Smooth muscle cell (in vitro differentiated cells): ENCODE measurements around the gene GPR61. TPM values are rescaled to one million over a fixed set of nuclear protein-coding genes. Genes with fewer than 3 reads are reported as not detected.

ENCODE experiments used
- DNase-seq: peaks from one replicate; lab custom pipeline; 2025; ENCODE audit not compliant: unreplicated experiment; lab: John Stamatoyannopoulos, UW
- H2AFZ ChIP-seq: fragments of 200-600 bp; sonication (generic); 2 replicates; pipeline ENCODE4 v1.6.0; 2016; ENCODE audit warnings: antibody characterized with exemption, low read depth, mild to moderate bottlenecking
- H3F3A ChIP-seq: fragments of 200-600 bp; sonication (generic); 2 replicates; pipeline ENCODE4 v1.6.0; 2017; ENCODE audit warnings: antibody characterized with exemption, low read depth
- H3K27ac ChIP-seq: fragments of 200-600 bp; sonication (generic); 2 replicates; pipeline ENCODE4 v1.5.1; 2016; ENCODE audit warnings: low read depth, mild to moderate bottlenecking
- H3K27me3 ChIP-seq: fragments of 200-600 bp; sonication (generic); 2 replicates; pipeline ENCODE4 v1.6.1; 2016; ENCODE audit warnings: low read depth, mild to moderate bottlenecking
- H3K36me3 ChIP-seq: fragments of 200-600 bp; sonication (generic); 2 replicates; pipeline ENCODE4 v1.5.1; 2016; ENCODE audit warnings: low read depth
- H3K4me1 ChIP-seq: fragments of 200-600 bp; sonication (generic); 2 replicates; pipeline ENCODE4 v1.5.1; 2016; ENCODE audit warnings: low read depth
- H3K4me2 ChIP-seq: fragments of 200-600 bp; sonication (generic); 2 replicates; pipeline ENCODE4 v1.6.0; 2016; ENCODE audit warnings: mild to moderate bottlenecking
- H3K4me3 ChIP-seq: fragments of 200-600 bp; sonication (generic); 2 replicates; pipeline ENCODE4 v1.5.1; 2016; ENCODE audit warnings: mild to moderate bottlenecking
- H3K79me2 ChIP-seq: fragments of 200-600 bp; sonication (generic); 2 replicates; pipeline ENCODE4 v1.6.0; 2016; ENCODE audit warnings: low read depth, mild to moderate bottlenecking
- H3K9ac ChIP-seq: fragments of 200-600 bp; sonication (generic); 2 replicates; pipeline ENCODE4 v1.6.0; 2016; ENCODE audit warnings: low read depth
- H3K9me3 ChIP-seq: fragments of 200-600 bp; sonication (generic); replicated peaks from 2 replicates; pipeline ENCODE4 v1.5.1; 2016; ENCODE audit warnings: low read depth
- H4K20me1 ChIP-seq: fragments of 200-600 bp; sonication (generic); 2 replicates; pipeline ENCODE4 v1.6.0; 2016; ENCODE audit warnings: low read depth
- CTCF ChIP-seq: fragments of 200-600 bp; sonication (generic); IDR thresholded peaks from 2 replicates; pipeline ENCODE4 v1.5.1; 2017; ENCODE audit warnings: borderline replicate concordance, mild to moderate bottlenecking, antibody characterized with exemption; ENCODE audit not compliant: insufficient read depth, poor library complexity, severe bottlenecking
- WGBS: methylation state at CpG from one replicate; pipeline ENCODE4 v1.1.7; 2016; ENCODE audit warnings: low lambda C conversion rate; 5-methylcytosine and 5-hydroxymethylcytosine counted together
- polyA plus RNA-seq: library from polyadenylated mRNA; unstranded; fragments of >200 nt; fragmentation: Nextera tagmentation; extraction: Ambion mirVana; gene quantifications from 2 replicates; pipeline ENCODE4 v1.2.1, GENCODE V29; 2016
- total RNA-seq: library from RNA; depleted of rRNA; stranded (reverse); fragments of >200 nt; gene quantifications from 2 replicates; pipeline ENCODE4 v1.2.3, GENCODE V29; 2014

Gene GPR61
- total and polyA plus RNA-seq, 2 experiments from 2014 or later: 0.37 TPM; not detected in 1

- Histone ChIP-seq H3F3A (no peaks in the 10 kb centered on the region), H3K27ac (no peak within 1 kb of the TSS), H3K4me3 (peak within 1 kb of the TSS; percentile 64), H4K20me1 (no peaks in the 10 kb centered on the region), H3K27me3 (peaks cover 32% of the 10 kb centered on the region), H3K79me2 (no peaks in the 10 kb centered on the region), H3K4me1 (peaks cover 7% of the 10 kb centered on the region), H3K36me3 (no peaks in the 10 kb centered on the region), H2AFZ (peak within 1 kb of the TSS; percentile 58), H3K9me3 (no peaks in the 10 kb centered on the region), H3K9ac (no peak within 1 kb of the TSS), H3K4me2 (peak within 1 kb of the TSS; percentile 95)
- DNase-seq: no peak
- under 1% methylated on average over 60 of the region's 100 CpGs for WGBS
- TF ChIP-seq CTCF: no peak
These were observed 30.2 kb upstream of the GPR61 start, which contains the start of gene AMIGO1 for GRCh38 chr1:109509176-109510134. Gene AMIGO1 (minus strand): TSS chr1:109509727. CDS start chr1:109508912, 815 bp downstream.

- Histone ChIP-seq H3K9ac (no peak overlapping the region), H3K27me3 (peaks cover 32% of the 10 kb centered on the region), H4K20me1 (no peaks in the 10 kb centered on the region), H3K27ac (no peak overlapping the region), H3K9me3 (no peaks in the 10 kb centered on the region), H3K36me3 (no peaks in the 10 kb centered on the region), H3K79me2 (no peaks in the 10 kb centered on the region), H3K4me2 (no peak overlapping the region), H3K4me3 (no peak overlapping the region), H3K4me1 (peaks cover 7% of the 10 kb centered on the region), H2AFZ (no peak overlapping the region), H3F3A (no peaks in the 10 kb centered on the region)
- no peak for DNase-seq
- no peak for TF ChIP-seq CTCF
- 91% methylated on average over 2 of the region's 2 CpGs for WGBS
These were observed 26.5 kb upstream of the GPR61 start for GRCh38 chr1:109513110-109513710.

- no peaks in the 10 kb centered on the region for H3K9me3 ChIP-seq
- no peak for TF ChIP-seq CTCF
These were observed 24.8 kb upstream of the GPR61 start for GRCh38 chr1:109514846-109515245.

More at GRCh38 chr1:109514846-109515245, 24.8 kb upstream of the GPR61 start:
- Histone ChIP-seq H4K20me1 (no peaks in the 10 kb centered on the region), H3K36me3 (no peaks in the 10 kb centered on the region), H3K27me3 (peaks cover 31% of the 10 kb centered on the region), H3K79me2 (no peaks in the 10 kb centered on the region), H3F3A (no peaks in the 10 kb centered on the region), H2AFZ (no peak overlapping the region), H3K27ac (no peak overlapping the region), H3K4me1 (peaks cover 2% of the 10 kb centered on the region), H3K4me2 (no peak overlapping the region), H3K9ac (no peak overlapping the region), H3K4me3 (no peak overlapping the region)
- no peak for DNase-seq
- 72% methylated on average over 3 of the region's 3 CpGs for WGBS
